NCI-H128 (cell line): ENCODE results near the gene CDH23.
"Not testable (repeated sequence)": the region's sequence is repeated elsewhere in the genome, so short reads cannot be mapped to it uniquely, and the experiment has no call there.

Experiments
- DNase-seq: peaks from one replicate; lab custom pipeline; 2025; ENCODE audit not compliant: unreplicated experiment; lab: John Stamatoyannopoulos, UW

The CDH23 gene

DNA sequence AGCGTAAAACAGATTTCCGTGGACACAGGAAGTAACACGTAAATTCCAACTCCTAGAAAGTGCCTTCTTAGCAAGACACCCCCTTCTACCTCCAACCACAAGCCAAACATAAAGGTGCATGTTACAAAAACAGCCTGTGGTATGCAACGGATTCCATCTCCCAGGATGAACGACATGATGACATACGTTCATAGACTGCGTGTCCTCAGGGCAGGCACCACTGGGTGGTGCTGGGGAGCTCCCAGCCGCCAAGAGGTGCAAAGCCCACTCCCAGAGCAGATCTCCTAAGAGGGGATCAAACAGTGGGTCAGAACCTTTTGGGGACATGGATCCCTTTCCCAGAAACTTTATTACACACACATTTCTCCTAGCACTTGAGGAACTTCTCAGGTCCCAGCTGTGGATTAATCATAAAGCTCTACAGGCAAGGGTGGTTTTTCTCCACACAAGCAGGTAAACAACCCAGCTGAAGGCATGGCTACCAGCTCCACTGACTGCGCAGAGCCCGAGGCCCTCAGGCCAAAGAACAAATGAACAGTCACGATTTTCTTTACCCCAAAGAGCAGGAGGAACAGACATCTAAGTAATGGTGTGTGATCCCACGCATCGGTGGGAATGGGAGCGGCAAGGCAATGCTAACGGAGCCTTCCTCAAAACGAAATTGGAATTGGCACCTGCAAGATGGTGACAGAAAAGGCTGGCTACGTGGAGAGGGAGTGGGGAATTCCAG is 440.5 kb downstream of the CDH23 start:
- DNase-seq: no peak

DNA sequence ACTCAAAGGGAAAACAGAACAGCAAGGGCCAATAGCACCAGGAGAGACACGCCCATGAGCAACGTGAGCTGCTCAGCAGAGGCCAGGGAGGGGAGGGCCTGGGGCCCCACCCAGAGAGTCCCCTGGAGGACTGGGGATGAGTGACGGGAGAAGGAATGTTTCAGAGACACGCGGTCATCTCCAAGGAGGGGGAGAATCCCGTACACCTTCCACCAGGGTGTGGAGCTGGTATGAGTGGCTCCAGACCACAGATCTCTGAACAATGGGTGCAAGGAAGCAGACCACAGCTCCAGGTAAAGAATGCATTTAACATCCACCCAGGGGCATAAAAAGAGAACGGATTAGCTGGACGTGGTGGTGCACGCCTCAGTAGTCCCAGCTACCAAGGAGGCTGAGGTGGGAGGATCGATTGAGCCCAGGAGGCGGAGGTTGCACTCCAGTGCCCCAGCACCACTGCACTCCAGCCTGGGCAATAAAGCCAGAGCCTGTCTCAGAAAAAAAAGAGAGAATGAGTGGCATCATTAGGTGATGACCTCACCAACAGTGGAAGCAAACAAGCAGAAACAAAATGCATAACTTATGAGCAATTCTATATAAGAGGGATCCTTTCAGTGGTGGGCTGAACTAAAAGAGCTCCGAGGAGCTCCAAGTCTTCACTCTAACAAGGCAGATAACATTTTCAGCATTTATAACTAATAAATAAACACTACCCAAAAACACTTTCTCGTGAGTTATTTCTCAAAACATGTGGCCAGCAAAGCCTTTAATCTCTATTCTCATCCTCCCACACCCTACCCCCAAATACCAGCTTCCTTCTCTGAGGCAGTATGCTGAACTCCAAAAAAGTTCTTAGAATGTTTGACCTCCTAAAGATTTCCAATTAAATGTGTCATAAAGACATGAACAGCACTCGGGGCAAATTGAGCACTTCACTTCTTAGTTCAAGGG is 441.8 kb downstream of the CDH23 start:
- DNase-seq: no peak

DNA sequence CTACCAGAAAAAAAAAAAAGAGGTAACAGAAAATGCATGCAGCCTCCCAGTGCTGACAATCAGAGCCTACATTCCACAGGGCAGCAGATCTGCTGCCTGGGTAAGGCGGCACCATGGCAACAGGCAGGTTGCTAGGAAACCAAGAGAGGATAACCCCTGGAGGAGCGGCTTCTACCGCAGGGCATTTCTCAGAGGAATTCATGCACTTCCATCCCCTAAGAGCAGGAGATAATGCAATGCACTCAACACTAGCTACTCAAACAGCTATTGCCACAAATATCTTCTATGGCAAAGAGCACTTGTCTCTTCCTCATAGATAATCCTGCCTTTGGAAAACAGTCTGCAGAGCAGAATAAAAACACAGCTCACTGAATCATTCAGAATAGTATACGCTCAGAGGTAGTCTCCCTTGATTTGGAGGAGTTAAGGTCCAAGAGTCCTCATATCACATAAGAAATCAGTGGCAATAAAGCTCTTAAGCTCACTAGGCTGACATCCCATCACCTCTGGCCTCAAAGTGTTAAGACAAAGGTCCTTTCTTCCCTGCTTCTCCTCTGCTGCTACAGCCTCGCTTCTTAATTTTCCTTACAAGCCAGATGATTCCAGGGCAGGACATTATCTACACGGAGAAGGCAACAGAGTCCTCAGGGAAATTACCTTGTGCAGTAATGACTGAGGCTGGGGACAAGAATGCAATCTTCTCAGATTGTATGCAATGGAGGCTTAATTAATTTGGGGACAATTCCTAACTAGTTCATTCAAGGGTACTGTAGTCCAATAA is 443.6 kb downstream of the CDH23 start:
- peak; percentile 42 for DNase-seq

DNA sequence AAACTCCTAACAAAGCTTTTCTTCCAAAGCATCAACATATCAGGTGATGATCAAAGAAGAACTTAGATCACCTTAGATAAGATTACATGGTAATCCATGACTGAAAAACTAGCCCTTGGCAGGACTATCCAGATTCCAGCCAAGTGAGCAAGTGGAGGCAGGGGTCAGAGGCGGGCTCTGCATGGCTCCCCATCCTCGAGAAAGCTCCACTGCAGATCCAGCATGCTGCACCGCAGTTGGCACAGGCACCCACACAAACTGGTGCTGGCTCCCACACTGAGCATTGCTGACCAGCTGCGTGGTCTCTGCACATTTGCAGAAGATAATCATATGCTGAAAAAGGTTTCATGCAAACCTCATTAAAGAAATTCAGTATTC is 444.2 kb downstream of the CDH23 start:
- DNase-seq: no peak

DNA sequence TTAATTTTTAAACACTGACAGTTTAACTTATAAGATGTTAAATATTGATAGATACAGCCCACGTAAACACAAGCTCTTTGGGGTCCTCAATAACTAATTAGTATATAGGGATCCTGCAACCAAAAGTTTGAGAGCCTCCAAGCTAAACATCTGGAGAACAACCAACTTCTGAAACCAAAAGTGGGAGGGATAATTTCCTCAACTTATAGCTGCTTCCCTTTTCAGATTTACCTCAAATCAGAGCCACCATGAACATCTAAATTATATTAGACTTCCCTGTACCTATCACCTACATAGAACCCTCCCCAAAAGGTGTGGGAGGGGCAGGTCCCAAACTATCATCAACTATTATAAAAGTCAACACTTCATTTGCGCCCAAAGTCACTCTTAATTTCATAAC is 445.7 kb downstream of the CDH23 start:
- no peak for DNase-seq

DNA sequence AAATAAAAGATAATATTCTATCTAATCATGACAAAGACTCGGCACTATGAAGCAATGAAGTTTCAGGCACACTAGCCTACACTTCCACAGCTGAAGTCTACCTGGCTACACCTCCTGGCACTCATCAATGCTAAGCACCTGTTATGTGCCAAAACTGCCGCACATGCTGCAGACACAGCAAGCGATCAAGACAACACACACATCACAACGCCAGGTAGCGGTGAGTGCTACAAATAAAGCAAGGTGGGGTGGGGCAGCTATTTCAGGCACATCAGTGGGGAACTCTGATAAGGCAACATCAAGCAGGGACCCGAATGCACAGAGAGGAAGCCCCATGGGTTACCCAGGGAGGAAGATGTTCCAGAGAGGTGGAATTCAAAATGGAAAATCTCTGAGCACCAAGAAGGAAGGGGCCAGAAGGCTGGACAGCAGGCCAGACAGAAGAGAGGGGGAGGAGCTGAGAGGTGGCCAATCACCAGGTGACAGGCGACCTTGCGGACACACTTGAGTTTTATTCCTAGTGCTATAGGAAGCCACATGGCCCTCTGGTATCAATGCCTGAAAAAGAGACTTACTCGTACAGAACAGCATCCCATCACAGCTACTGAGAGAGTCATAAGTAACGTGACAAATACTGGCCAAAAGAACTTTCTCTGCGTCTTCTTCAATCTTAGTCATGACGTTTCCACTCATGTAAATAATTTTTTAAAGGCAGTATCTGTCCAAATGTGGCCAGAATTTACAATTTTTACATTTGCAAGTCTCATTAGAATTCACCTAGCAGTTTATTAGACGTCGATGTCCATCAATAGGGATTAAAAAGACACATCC is 446.4 kb downstream of the CDH23 start:
- DNase-seq: no peak

DNA sequence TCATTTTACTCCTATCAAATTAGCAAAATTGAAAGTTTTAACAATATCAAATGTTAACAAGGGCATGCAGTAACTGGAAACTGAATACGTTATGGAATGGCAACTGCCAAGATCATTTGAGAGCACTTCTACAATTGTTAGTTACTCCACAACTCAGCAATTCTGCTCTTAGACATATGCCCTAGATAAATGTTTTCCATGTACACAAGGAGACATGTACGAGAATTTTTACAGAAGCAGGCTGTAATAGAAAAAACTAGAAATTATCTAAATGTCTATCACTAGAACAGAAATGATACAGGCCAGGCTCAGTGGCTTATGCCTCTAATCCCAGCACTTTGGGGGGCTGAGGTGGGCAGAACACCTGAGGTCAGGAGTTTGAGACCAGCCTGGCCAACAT is 447.4 kb downstream of the CDH23 start:
- no peak for DNase-seq

DNA sequence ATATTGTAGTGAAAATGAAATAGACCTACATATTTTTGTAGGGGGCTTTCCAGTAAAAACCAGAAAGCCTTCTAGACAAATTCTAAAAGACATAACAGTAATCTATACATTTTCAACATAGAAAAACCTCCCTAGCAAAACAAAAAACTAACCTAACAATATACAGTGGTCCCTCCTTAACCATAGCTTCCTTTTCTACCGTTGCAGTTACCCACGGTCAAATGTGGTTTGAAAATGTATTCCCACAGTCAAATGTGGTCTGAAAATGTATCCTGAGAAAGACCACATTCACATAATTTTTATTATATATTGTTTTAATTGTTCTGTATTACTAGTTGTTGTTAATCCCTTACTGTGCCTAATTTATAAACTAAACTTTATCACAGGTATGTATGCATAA is 448.0 kb downstream of the CDH23 start:
- DNase-seq: no peak

DNA sequence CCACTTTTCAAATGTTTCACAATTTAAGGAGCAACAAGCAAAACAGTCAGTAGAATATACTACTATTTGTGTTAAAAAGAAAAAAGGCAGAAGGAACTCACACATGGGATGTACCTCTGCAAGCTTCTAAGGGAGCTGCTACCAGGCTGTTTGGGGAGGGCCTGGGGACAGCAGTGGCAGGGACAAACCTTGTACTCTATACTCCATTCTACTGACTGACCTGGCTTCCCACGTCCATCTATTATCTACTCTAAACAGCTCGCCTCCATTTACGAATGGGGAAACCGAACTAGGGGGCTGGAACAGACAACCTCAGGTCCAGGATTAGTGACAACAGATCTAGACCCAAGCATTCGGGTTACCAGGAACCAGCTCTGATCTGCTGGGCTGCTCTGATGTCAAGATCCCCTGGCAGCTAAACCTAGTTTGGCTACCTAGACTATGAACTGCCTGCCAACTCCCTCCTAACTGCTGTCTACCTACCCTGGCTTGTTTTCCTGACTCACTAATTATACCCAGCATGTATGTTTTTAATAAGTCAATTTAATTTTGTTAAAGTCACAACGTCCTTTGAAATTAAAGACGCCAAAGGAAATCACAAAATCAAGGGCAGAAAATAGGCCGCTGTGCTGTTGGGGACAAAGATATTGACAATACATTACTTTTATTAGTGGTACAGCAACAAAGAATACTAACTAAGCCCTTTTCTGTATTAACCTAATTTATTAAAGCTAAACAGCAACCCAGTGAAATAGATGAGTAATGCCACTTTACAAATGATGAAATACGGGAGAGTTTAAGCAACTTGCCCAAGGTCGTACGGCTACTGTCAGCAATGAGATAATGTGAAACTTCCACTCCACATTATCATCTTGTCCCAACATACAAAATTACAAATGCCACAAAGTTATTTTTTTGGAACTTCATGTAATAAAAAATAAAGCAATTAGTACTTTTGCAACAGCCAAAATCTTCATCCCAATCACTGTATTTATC is 449.0 kb downstream of the CDH23 start:
- no peak for DNase-seq

DNA sequence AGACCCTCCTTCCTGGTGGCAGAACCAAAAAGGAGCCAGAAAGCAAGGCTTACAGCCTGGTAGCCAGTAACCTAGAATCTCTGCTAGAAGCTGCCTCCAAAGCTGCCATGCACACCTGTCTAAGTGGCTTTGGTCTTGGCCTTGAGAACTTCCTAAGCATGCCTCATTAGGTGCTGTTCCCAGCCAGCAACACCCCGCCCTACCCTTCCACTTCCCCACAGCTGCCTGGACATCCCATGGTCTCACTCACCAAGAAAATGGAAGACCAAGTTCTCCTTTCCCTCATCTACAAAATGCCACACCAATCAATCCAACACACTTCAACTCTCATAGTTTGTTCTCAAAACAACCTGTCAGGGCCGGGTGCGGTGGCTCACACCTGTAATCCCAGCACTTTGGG is 450.1 kb downstream of the CDH23 start:
- DNase-seq: no peak

DNA sequence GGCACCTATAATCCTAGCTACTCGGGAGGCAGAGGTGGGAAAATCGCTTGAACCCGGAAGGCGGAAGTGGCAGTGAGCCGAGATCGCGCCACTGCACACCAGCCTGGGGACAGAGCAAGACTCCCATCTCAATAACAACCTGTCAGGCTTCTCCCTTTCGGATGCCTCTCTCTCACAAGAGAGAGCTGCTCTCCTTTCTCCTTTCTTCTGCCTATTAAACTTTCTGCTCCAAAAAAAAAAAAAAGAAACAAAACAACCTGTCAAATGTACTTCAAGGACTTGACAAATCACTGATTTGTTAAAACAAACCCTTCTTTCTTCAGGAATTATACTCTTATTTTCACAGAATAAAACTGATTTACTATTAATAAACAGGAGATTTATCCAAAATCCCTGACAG is 450.7 kb downstream of the CDH23 start:
- no peak for DNase-seq

DNA sequence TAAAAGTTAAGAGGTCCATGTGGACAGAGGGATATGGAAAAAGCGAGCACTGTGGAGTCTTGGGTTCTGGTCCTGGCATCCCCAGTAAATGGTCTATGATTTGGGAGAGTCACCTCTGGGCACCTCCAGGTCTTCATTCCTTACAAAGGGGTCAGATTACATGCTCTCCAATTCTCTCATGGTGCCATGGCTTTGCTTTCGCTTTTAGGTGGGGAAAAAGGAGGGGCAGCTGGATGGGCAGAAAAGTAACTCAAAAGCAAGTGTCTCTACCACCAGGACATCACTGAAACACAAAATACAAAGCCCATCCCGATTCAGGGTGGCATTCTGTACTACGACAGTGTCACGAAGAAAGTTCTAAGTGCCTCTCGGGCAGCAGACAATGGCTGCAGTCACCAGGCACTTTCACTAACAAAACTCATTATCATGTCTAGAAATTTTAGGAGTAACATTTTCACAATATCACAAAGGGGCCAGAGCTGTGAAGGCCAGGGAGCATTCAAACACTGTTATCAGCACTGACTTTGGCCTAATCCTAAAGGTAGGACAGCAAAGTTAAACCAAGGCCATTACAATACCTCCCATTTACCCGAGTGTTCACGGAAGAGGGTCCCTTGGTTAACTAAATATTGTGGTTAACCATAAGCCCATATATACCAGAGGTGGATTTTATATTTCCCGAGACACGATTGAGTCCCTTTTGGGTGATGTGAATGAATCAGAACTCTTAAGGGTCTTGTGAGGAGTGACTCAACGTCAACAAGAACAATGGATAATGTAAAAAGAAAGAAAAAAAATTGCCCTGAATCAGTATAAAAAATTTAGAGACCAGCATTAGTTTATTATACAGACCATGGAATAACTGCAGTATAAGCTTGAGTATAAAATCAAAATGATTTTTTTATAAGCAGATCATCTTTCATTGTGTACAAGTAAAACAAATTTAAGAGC is 451.9 kb downstream of the CDH23 start:
- no peak for DNase-seq

DNA sequence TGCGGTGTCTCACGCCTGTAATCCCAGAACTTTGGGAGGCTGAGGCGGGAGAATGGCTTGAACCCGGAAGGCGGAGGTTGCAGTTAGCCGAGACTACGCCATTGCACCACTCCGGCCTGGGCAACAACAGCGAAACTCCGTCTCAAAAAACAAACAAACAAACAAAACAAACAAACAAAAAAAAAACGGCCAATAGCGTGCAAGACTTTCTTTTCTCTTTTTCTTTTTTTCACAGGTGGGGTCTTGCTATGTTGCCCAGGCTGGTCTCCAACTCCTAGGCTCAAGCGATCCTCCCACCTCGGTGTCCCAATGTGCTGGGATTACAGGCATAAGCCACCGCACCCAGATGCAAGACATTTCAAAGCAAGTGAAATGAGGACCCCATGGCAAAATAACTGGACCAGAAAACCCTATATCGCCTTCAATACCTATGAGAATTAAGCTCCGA is 452.8 kb downstream of the CDH23 start:
- no peak for DNase-seq

DNA sequence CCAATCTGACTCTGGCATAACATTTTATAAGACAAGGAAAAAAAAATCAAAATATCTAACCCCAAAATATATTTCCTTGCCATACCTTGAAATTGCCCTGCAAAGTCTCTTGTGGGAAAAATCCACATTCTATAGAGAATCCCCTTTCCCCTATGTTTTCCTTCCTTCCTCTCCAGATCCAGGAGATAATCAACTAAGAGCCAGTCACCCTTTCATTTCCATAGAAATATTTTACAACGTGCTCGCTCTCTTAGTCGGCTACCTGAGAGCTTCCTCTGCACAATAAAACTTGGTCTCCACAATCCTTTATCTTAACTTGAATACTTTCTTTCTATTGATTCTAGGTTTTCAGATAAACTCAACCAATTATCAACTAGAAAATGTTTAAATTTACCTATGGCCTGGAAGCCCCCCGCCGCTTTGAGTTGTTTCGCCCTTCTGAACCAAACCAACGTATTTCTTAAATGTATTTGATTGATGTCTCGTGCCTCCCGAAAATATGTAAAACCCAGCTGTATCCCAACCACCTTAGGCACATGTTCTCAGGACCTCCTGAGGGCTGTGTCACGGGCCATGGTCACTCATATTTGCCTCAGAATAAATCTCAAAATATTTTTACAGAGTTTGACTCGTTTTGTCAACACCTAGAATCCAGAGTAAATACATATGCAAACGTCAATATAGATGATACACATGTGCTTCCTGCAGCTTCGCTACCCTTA is 453.5 kb downstream of the CDH23 start:
- DNase-seq: no peak

DNA sequence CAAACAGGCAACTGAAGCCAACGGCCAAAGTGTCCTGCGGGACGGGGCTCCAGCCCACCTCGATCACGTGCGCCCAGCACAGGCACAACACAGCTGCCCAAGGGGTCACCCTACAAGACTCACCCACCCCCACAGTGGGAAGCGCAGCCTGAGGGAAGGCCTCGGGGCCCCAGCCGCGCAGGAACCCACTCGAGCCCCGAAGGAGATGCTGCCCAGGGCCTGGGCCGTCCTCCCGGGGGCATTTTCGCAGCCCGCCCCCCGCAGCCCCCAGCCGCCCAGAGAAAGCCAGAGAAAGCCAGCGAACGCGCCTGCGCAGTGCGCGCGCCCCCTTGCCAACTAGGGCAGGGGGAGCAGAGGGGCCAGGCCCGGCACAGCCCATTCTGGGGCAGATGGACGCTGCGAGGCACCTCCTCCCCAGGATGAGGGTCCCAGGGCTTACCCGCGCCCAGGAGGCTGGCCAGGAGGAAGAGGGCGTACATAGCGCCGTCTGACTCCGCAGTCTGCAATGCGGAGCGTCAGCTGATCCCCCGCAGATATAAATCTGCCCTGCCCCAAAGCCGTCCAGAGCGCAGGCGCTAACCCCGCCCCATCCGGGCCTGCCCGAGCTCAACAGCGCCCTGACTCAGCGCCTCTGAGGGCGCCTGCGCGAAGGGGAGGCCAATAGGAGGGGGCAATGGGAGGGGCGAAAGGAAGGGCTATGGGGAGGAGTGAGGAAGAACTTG is 454.2 kb downstream of the CDH23 start, which contains the start of gene PSAP:
Gene PSAP (minus strand): TSS at position 509 of the 722 bp plus-strand sequence. CDS start 30 bp downstream, at position 479.
- DNase-seq: peak; percentile 88

DNA sequence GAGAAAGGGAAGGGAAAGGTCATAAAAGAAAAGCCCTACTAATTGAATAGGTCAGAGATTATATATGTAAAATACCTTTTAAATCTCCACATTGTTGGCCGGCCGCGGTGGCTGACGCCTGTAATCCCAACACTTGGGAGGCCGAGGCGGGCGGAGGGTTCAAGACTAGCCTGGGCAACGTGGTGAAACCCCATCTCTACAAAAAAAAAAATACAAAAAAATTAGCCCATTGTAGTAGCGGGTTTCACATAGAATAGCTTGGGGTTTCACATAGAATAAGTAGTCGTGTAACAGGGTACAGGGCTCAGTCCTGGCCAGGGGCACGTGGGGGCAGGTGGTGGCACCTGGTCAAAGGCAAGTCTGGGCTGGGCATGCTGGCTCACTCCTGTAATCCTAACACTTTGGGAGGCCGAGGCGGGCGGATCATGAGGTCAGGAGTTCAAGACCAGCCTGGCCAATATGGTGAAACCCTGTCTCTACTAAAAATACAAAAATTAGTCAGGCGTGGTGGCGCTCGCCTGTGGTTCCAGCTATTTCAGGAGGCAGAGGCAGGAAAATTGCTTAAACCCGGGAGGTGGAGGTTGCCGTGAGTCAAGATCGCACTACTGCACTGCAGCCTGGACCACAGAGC is 454.9 kb downstream of the CDH23 start:
- DNase-seq: not testable (repeated sequence)
